NAMALWA (cell line): ENCODE measurements around the gene COX11.
A peak's percentile ranks its signal among the peaks of the same experiment; 100 is the strongest.

Experiments
- DNase-seq: peaks from one replicate; pipeline ENCODE4 v3.0.0-alpha.2; 2015; ENCODE audit warnings: low spot score

Gene COX11

DNA sequence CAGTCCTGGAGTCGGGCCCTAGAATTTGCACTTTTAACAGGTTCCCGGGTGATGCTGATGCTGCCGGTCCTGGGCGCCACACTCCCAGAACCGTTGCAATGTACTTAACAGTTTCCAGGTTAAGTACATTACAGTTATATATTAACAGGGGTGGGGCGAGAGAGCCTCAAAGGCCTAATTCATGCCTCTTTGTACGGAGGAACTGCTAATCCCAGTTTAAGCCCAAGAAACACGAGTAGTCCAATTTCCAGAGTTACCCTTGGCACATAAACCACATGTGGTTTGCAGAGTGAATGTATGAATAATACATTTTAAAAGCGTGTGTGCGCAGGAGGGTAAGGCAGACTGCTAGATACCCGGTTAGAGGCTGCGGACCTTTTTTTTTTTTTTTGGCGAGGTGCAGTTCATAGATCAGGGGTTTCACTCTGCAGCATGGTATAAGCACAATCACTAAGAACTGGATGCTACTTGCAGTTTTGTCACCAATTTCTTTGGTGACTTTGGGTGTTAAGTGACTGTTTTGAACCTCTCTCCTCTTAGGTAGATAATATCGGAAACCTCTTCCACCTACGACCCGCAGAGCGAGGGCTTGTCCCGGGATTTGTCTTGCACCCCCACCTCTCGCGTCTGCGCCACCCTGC lies 713 bp downstream of the COX11 start:
- peak; percentile 72 for DNase-seq

DNA sequence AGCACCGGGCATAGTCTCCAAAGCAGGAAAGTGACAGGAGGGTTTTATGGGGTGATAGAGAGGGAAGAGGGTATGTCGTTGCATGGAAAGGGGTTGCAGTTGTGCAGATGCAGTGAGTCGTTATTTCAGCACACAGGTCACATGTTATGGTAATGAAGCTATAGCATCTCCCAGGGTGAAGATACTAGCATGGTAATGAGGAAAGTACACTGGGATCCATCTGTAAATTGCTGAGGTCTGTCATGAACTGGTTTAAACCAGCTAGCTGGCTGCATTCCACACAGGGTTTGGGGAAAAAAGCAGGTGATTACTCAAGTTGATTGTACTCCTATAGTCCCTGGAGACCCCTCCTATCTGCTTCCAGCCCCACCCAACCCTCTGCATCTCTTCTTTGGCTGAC lies 11.7 kb downstream of the COX11 start:
- no peak for DNase-seq

DNA sequence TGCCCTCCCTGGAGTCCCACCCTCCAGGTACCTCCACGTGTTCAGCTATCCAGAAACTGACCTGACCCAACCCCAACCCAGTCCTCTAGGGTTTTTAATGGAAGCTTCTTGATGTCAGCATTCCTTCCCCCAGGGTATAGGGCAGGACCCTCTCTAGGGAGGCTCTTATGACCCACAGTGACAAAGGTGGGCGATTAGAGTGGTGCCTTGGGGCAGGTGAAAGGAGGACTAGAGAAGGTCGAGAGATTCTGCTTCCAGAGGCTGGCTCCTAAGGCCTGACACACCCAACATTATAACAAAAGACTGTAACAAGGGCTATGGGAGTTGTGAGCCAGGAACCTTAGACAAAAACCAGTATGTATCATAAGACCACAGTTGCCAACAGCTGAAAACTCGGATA lies 17.2 kb downstream of the COX11 start:
- DNase-seq: no peak

DNA sequence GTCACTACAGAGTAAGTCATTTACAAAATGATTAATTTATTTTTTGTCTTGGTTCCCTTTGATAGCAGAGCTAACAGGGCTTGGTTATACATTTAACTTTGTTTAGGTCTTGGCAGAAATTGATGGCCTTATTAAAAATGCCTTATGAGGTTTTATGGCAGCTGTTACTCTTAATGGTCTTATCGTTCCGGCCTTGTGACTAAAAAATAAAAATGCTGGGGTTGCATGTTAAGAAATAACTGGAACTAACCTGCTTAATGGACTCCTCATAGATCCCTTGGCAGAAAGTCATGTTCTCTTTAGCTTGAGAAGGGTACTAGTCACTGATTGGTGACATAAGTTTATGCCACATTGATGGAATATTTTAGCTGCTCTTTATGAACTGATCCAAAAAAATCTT lies 18.3 kb downstream of the COX11 start:
- no peak for DNase-seq

DNA sequence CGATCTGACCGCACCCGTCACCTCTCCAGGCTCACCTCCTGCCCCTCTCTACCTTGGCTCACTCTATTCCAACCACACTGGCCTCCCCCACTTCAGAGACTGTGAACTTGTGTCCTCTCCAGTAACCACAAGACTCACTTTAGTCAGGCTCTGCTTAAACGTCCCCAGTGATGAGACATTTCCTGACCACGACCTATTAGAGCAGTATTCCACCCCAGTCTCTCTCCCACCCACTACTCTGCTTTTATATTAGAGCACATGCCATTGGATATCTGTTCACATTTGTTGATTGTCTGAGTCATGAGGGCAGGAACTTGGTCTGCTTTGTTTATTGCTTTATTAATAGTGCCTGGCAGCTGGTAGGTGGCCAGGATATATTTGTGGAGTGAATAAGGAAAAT lies 20.1 kb downstream of the COX11 start:
- DNase-seq: no peak

DNA sequence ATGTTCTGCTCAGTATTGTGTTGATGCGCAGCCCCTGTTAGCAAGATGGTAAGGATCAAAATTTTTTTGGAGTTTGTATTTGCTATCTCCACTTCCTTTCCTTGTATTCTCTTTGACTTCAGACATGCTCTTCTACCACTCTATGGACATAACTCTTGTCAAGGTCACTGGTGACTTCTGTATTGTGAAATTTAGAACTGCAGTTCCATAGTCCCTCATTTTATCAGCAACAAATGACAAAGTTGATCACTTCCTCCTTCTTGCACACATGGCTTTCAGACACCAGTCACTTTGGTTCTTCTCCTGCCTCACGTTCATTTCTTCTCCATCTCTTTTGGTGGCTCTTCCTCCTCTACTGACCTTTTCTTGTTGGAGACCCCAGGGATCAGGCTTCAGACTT lies 21.1 kb downstream of the COX11 start:
- no peak for DNase-seq

DNA sequence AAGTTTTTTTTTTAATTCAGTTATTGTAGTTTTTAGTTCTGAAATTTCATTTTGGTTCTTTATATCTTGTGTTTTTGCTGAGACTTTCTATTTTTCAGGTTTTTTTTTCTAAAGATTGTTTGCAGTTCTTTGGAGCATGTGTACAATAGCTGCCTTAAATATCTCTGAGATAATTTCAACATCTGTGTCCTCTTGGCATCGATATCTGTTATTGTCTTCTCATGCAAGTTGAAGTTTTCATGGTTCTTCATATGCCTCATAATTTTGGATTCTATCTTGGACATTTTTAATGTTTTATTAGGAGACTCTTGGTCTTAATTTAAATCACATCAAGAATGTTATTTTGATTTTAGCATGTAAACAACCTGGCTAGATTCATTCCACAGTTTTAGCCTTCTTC lies 22.8 kb downstream of the COX11 start:
- no peak for DNase-seq

DNA sequence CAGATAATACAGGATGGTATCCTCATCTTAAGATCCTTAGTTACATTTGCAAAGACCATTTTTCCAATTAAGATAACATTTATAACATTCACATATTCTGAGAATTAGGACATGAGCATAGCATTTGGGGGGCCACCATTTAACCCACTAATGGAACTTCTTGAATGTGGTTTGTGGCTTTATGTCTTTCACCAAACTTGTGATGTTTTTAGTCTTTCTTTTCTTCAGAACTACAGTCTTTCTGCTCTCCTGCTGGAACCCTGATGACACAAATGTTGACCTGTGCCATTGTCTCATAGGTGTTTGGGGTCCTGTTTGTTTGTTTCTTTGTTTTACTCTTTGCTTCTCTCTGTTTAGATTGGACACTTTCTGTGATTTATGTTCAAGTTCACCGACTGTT lies 23.2 kb downstream of the COX11 start:
- DNase-seq: no peak

DNA sequence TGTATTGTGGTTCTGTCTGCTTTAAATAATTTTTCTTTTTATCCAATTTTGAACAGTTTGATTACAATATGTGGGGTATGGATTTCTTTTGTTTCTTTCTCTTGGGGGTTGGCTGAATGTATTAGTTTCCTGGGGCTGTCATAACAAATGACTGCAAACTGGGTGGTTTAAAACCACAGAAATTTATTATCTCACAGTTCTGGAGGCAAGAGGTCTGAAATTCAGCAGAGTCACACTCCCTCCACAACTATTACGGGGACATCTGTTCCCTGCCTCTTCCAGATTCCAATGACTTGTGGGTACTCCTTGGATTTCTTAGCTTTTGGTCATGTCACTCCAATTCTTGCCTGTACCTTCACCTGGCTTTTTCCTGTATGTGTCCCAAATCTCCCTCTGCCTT lies 23.7 kb downstream of the COX11 start:
- DNase-seq: no peak

DNA sequence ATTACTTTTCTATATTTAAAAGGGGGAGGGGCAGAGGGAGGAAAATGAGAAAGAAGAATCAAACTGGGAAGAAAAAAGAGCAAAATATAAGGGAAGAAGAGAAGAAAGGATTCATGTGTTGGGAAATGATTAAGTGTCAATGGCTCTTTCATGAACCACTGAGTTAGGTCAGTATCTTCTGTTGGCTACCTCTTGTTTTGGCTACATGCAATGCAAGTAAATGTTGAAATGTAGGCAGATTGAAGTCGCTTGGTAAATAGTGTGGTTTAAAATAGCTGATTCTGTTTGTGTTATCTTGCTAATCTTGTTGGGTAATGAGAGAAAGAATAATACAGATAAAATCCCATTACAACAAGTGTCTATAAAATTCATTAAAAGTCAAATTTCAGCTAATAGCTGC lies 27.2 kb downstream of the COX11 start:
- no peak for DNase-seq

DNA sequence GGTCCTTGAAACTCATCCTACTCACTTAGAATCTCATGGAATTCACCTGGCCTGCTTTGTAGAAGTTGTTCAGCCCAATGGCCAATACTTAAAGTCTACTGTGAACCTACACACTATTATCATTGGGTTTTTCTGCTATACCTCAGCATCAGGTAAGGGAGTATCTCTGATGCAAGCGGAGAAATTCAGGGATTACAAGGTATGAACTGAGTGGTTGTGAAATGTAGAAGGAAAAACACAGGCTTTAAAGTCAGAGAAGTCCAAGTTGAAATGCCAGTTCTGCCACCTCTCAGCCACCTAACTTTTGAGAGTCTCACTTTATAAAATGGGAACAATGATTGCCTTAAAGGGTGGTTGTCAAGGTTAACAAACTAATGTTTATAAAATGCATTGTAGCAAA lies 31.0 kb downstream of the COX11 start:
- no peak for DNase-seq

DNA sequence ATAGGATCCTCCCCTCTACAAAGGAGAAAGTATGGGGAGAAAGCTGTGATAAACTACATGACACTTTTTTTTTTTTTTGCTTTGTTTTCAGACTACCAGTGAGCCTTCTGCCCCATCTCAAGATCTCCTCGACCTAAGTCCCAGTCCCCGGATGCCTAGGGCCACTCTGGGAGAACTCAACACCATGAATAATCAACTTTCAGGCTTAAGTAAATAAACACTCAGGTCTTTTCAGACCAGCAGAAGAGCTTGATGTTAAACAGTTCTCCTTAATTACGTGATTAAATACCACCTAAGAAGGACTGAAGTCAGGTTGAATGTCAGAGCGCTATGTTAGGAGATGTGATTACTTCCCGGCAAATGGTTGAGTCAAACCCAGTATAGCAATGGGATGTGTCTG lies 31.4 kb downstream of the COX11 start:
- DNase-seq: no peak

DNA sequence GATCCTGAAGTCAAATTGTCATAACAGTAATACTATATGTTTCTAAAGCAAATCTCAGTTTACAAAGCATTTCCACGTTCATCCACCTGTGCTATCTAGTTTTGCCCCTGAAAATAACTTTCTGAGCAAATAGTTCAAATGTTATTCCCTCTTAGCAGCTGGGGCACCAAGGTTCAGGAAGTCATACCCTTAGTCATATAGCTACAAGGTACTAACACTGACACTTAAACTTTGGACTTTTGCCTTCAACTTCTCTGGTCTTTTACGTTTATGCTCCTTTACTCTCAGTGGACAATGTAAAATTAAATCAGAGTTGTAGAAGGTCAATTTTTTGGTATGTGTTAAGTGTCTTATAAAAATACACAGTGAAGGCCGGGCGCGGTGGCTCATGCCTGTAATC lies 33.0 kb downstream of the COX11 start:
- no peak for DNase-seq

DNA sequence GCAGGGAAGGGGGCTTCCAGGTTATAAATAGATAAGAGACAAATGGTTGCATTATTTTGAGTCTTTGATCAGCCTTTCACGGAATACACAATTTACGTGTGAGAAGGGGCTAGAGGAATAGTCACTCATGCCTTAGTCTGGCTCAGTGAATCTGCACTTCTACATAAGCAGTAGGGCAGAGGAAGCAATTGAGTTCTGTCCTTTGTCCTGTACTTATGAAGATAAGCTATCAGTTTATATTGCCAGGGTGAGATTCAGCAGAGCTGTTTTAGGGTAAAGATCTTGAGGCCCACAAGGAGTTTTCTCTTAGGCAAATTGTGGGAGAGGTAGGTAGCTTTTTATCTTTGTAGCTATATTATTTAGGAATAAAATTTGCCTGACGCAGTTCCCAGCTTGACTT lies 34.5 kb downstream of the COX11 start:
- DNase-seq: no peak

DNA sequence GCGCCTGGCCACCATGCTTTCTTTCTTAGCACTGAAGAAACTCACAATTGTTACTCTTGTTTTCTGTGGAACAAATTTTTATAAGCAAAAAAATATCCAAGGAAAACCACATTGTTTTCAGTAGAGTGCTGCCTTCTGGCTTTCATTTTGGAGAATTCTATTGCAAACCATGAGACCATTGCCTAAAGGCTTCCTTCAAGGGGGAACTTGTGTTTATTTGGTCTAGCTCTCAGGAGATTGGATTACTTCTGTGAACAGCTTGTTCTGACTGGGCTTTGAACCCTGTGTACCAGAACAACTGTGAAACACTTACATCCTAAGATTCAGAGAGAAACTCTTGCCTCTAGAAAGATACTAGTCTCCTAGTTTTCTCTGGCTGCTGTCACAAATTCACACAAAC lies 35.7 kb downstream of the COX11 start:
- DNase-seq: no peak

DNA sequence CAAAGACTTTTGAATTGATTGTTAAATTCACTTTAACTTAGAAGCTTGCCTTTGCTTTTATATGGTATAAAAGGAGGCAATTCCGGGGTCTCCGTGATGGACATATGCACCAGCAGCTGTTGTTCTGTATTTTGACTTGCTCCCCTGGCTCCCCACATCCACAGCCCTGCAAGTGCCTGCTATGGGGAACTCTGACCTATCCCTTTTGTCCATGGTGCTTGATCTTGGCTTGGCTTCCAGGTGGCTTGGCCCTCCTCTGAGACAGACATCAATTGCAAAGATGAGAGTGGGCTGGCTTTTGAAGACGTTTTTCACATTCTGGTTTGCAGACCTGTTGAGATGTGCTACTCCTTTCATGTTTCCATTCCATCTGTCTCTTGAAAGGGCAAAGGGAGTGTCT lies 40.9 kb downstream of the COX11 start:
- no peak for DNase-seq

DNA sequence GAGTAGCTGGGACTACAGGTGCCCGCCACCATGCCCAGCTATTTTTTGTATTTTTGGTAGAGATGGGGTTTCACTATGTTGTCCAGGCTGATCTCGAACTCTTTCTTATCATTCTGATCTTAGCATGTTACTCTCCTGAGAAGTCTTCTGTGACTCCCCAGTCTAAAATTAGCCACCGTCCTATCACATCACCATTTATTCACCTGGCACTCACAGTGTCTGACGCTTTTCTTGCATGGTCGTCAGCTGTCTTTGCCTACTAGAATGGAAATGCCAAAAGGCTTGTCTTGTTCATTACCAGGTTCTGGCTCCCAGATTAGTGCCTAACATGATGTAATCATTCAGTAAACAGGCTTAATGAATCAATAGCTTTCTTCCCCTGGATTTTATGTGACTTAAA lies 44.0 kb downstream of the COX11 start:
- no peak for DNase-seq

DNA sequence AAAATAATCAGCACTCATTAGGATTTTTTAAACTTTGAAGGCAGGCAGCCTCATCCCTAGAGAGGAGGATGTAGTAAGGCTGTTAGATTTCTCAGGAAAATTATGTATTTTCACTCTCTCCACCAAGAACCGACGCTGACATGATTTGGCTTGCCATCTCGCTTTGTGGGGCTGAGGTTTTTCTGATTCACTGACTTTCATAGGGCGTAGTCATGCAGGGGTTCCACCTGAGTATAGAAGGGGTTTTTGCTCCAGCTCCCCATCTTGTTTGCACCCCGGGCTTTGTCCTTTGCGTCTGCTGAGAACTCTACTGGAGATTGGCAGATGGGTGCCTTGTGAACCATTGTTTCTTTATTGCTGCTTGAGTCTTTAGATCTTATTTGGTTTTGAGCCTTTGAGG lies 47.6 kb downstream of the COX11 start:
- DNase-seq: no peak

DNA sequence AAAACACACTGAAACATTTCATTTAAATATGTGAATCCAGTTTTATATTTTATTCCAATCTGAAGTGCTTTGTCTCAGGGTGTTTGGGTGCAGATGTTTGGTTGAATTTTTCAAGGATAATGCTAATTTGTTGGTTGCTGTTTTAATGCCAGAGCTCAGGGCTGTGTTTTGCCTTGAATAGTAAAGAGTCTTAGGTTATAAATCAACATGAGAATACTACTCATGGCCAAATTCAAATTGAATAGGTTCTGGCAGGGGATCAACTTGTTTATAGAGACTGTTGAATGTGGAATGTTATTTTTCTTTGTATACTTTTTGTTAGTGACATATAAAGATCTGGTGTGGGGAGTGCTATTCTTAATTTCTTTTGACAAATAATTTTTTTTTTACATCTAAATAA lies 49.0 kb downstream of the COX11 start:
- no peak for DNase-seq

DNA sequence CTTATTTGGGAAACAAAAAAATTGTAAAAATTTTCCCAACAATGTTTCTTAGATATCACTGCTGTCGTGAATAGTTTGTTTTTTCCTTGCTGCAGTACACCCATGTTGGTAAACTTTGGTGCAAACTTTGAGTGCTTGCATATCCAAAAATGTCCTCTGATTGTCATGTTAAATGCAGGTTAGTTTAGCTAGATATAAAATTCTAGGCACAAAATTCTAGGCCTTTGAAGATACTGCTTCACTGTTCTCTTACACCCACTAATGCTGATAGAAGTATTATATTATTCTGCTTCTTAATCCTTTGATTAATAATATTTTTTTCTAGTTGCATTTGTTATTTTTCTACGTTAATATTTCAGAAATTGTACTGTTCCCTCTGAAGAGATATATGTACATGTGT lies 51.7 kb downstream of the COX11 start:
- DNase-seq: no peak
